DMS79 (cell line): ENCODE results near the gene XKR7.

ENCODE experiments used
- DNase-seq: peaks from one replicate; lab custom pipeline; 2025; lab: John Stamatoyannopoulos, UW

The XKR7 gene

DNA sequence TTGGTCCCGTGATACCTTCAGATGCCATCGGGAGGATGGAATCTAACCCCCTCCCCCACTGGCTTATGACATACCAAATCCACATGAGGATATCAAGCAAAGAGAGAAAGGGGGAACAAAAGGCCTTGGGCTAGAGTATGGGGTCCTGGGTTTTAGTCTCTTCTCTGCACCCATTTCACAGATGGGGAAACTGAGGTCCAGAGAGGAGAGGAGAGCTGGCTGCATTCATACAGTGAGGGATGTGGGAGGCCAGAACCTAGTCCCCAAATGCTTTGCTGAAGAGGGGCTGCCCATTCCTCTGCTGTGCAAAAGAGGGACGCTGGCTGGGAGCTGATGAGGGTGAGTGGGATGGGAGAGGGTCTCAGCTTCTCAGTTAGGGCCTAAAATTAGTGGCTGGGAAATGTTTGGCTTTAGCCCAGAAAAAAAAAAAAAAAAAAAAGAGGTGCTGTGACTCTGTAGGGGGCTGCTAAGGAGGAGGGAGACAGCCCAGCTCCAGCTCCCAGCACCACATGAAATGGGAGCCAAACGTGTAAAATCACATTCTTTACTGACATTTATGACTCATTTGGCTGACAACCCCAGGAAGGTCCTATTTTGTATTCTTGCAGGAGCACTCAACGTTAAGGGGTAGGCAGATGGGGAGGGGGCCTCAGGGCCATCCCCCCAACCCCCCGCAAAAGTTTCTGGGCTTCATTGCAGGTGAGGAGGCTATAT lies 11.9 kb downstream of the XKR7 start:
- no peak for DNase-seq

DNA sequence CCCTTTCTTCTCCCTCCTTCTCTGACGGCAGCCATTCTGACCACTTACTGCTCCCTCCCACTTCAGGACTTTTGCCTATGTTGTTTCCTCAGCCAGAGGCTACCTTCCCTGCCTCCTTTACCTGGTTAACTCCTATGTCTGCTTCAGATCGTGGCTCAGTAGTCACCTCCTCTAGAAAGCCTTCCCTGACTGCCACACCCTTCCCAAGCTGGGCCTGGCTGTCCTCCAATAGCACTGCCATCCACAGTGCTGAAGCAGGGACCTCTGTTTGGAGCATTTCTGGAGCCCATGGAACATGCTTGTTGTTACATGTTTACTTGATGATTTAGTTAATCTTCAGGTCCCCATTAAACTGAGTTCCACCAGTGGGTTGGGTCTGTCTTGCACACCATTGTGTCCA lies 13.8 kb downstream of the XKR7 start:
- no peak for DNase-seq

DNA sequence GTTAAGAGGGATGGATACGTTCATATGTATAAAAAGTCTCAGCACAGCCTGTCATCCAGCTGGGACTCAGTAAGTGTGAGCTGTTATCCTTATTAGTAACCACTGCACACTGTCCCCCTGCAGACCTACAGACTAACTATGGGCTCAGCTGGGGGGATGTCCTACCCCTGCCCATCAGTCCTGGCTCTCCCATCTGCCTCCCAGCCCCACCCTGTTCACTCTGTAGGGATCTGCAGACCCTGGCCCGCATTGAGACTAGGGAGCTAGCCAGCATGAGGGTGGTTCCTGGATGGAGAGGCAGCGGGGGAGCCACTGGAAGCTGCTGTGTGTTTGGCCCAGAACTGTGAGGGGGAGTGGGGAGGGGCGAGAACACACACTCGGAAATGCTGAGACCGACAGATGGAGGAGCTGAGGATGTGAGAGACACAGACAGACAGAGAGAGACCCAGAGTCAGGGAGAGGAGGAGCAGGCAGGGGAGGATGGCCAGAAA lies 17.1 kb downstream of the XKR7 start:
- no peak for DNase-seq

DNA sequence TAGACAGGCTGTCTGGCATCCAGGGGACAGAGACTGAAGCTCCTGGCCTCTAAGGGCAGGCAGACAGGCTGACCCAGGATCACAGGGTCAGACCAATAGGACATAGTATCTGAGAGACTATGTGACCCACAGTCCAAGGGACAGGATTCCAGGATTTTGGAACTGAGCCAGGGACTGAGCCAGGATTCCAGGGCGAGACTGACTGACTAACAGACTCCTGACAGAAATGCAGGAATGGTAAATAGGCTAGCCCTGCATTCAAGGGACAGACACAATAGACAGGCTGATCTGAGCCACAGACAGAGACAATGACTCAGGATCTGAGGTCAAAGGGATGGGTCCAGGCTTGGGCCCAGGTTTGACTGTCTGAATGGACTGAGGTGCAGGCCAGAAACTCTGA lies 19.8 kb downstream of the XKR7 start:
- DNase-seq, result no peak

DNA sequence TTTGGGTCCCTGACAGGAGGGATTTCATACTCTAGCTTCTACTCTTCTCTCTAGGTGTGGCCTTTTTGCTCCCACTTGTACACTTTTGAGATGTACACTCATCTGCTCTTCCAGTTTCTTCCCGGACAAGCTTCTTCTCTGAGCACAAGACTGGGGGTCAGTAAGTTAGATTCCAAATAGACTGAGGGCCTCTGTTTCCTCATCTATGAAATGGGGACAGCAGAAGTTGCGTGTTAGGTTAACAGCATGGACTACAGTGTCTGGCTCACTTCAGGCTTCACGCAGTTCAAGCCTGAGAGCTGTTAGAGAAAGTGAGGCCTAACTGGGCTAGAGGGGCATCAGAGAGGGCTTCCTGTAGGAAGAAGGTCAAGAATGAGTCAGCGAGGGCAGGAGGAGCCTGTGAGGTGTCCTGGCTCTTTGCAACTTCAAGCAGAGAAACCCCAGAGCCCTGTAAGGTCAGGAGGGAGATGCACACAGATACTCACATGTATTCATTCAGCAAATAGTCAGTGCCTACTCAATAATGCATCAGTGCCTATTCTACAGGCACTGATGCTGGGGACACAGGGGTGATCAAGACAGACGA lies 20.6 kb downstream of the XKR7 start:
- DNase-seq, result no peak

DNA sequence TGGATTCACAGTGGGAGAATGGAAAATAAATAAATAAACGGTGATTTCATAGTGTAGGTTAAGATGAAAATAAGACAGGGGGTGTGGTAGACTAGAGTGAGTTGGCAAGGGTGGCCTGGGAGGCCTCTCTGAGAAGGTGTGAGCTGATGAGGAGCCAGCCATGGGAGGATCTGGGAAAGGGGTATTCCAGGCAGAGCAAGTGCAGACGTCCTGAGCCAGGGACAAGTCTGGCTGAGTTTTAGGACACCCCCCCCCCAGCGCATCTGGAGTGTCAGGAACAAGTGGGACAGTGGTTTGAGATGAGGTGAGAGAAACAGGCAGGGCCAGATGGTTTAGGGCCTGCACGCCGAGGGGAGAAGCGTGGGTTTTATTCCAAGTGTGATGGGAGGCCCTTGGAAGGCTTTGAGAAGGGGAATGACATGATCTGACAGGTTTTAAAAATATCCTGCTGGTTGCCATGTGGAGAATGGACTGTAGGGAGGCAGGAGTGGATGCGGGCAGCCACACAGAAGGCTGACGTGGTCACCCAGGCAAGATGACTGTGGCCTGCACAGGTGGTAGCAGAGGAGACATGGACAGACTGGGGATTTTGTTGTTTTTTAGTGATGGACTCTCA lies 21.2 kb downstream of the XKR7 start:
- no peak for DNase-seq

DNA sequence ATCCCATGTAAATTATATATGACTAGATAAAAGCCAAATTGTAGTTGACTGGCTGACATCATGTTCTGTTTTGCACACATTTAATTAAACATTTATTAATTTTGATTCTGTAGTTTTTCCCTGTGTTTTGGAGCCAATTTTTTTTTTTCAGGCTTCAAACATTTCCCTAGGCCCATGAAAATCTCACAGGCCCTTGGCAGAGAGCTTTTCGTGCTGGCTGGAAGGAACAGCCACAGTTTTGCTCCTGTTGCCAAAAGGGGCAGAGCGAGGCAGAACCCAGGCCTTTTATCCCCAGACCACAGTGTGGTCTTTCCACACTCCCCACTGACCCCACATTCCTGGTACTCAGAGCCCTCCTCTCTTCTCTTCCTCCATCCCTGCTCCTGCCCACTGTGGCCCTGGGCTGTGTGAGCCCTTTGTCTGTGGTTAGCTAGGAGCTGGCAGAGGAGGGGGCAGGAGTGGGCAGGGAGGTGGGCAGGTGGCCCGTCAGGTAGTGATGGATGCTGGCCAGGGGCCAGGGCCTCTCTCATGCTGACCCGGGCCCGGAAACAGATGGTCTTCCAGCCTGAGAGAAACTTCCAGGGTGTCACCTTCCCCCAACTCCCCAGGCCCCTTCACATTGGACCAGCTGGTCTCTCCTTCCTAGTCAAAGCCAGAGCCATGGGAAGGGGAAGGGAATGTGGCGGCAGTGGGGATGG lies 22.8 kb downstream of the XKR7 start:
- peak; percentile 40 for DNase-seq

DNA sequence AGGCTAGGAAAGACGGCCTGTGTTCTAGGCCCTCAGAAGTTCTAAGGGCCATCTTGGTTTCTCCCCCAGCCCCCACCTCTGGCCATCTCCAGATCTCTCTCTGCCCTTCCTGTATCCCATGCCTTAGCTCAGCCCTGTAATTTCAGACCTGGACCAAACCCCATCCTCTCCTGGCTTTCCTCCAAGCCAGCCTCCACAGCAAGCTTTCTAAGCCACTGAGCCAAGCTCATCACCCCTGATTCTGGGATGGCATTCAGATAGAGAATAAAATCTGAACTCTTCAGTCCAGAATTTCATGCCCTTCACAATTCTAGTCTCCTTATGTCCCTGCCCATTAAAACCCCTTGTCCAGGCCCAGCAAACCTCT lies 23.4 kb downstream of the XKR7 start:
- DNase-seq, result no peak

DNA sequence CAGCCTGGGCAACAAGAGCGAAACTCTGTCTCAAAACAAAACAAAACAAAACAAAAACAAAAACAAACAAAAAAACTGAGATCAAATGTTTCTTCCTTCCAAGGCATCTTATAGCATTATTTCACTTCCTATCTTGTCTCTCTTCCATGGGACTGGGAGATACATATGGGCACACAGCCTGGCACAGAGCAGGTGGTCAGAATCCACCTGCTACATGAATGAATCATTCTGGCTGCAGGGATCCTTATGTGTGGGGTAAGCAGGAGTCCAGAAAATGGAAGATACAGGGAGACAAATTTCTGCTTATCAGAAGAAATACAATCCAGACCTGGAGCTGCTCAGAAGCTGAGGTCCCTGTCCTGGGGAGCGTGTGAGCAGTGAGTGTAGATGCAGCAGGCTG lies 24.1 kb downstream of the XKR7 start:
- DNase-seq, result no peak

DNA sequence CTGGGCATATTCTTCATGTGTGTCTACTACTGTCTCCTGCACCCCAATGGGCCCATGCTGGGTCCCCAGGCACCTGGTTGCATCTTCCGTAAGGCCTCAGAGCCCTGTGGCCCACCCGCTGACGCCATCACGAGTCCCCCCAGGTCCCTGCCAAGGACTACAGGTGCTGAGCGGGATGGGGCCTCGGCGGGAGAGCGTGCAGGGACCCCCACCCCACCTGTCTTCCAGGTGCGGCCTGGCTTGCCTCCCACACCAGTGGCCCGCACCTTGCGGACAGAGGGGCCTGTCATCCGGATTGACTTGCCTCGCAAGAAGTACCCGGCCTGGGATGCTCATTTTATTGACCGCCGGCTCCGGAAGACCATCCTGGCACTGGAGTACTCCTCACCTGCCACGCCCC lies 29.0 kb downstream of the XKR7 start:
- no peak for DNase-seq

DNA sequence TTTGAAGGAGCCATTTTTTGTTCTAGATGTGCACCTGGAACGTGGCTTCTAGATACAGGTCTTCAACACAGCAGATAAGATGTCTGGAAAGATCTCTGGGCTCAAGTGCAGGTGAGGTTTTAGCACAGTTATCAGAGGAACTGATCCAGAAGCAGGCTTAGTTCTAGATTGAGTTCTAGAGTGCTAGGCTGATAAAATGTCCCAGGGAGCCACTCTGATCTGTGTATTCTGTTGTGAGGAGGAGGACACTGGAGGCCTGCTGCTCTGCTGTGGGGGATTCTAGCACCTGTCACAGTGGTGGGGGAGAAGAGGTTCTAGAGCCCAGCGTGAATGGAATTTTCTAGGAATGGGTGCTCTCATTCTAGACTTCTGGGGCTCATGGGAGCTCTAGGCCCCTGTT lies 30.3 kb downstream of the XKR7 start:
- DNase-seq, result no peak

DNA sequence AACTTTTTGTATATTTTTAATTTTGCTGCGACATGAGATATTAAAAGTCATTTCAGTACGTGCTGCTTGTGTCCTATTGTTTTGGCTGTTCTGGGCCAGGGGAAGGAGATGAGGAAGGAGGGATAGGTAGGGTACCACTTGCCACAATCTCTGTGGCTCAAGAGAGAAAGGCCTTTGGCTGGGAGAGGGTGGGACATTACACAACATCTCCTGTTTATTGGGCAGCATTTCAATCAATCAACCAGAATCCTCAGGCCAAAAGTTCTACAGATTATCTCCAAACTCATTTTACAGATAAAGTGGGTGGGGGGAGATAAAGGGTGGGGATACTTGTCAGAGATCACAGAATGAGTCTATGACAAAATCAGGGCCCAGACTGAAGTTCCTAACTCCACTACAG lies 35.4 kb downstream of the XKR7 start:
- no peak for DNase-seq

DNA sequence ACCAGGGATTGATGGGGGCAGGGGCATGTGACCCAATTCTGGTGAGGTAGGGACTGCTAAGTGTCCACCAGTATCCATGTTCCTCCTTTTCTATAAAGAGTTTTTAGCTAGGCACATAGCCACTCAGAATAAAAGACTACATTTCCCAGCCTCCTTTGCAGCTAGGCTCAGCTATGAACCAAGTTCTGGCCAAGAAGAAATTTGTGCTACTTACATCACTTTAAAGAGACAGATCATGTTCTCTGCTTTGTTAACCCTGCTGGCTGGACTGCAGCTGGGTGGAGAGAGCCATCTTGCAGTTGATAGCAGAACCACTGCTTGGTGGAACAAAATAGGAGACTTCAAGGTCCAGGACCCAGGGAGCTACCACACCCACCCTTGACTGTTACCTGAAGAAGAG lies 37.0 kb downstream of the XKR7 start:
- no peak for DNase-seq

DNA sequence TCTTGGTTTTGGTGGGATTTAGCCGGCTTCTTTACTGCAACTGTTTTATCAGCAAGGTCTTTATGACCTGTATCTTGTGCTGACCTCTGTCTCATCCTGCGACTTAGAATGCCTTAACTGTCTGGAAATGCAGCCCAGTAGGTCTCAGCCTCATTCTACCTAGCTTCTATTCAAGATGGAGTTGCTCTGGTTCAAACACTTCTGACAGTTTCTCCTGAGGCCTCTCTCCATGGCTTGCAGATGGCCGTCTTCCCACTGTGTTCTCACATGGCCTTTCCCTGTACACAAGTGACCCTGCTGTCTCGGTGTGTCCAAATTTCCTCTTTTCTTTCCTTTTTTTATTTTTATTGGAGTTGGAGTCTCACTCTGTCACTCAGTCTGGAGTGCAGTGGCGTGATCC lies 38.1 kb downstream of the XKR7 start:
- DNase-seq, result no peak

DNA sequence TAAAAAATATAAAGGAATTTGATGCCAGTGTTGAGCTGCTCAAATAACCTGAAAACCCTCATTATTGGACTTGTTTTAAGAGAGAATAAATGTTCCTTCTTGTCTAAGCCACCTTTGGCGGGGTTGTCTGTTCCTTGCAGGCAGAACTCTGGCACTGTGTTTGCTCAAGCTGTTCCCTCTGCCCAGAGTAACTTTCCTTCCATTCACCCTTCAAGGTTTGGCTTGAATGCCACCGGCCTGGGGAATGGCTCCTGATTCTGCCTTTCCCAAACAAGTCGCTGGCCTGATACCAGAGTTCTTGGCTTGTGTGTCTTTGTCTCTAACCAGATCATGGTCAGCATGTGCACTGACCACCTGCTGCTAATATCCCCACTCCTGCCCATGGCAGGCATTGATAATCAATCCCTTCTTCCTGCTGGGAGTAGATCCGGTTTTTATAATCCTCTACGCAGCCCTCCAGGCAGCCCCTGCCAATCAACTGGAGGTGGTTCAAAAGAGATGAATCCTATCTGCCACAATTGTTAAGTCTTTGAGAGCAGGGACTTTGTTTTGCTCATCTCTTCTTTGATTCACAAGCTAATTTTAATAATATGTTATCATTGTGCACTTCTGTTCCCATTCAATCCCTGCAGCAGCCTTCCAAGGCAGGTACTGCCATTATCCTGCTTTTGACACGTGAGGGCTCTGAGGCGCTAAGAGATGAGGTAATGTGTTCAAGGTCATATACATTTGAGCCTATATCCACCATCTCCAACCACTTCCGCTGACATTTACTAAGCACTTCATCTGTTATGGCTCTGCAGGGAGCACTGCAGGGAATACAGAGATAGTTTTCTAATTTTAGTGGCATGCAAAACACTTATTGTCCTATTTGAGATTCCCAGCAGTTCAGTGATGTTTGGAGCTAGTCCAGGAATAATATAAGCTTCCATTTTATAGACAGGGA lies 39.2 kb downstream of the XKR7 start:
- no peak for DNase-seq

DNA sequence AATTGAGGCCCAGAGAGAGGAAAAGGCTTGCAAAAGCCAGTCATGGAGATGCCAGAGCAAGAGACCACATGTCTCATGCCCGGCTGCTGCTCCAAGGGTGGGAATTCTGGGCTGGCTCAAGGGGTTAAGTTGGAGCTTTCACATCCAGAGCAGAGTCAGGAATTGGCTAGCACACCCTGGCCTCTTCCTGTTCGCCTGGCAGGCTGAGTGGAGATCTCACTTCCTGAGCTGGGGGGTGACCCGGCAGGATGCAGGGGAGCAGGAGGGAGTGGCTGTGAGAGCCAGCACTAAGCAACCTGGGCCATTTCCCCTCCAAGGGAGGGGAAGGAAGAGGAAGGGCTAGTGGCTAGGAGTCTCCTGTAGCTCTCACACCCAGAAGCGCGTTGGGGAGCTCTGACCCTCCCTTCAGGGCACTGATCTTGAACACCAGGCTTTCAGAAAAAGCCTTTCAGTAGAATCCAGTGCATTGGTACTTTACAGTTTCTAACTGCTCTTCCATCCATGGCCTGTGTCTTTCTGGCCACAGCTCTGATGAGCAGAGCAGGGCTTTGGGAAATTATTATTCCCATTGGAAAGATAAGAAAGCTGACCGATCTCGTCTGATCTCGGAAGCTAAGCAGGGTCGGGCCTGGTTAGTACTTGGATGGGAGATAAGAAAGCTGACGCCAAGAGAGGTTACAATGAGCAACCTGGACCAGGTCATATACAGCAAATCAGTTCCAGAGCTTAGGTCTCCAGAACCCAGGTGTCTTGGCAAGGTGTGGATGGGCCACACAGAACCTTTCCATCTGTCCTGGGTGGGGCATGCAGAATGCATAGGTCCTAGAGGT lies 40.1 kb downstream of the XKR7 start:
- no peak for DNase-seq

DNA sequence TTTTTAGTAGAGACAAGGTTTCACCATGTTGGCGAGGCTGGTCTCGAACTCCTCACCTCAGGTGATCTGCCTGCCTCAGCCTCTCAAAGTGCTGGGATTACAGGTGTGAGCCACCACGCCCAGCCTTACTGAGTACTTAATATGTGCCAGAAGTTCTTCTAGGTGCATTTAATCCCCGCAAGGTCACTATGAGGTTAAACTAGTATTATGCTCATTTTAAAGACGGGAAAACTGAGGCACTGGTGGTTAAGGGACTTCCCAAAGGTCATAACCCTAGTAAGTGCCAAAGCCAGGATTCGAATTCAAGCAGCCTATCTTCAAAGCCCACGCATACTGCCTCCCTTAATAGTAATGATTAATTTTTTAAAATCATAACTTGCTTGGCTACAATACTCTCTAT lies 41.6 kb downstream of the XKR7 start:
- DNase-seq, result no peak

DNA sequence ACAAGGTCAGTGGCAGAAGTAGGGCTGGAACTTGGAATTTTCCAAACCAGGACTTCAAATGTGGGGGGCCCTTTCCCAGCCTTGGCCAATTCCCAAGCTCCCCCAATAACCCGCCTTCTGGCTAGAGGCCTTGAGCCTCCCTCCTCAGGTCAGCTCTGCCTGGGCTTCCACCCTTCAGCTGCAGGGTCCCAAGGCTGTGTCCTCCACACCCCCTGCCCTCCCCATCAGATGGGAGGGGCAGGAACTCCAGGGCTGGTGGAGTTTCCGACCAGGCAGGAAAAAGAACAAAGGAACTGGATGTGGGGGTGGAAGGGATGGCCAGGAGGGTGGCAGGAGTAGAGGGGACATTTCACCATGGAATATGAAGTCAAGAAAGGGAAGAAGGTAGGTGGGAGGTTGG lies 42.1 kb downstream of the XKR7 start, which contains the start of gene CCM2L:
Gene CCM2L (plus strand): TSS at position 338 of the 400 bp plus-strand sequence. CDS start 17 bp downstream, at position 355.
- DNase-seq, result no peak

DNA sequence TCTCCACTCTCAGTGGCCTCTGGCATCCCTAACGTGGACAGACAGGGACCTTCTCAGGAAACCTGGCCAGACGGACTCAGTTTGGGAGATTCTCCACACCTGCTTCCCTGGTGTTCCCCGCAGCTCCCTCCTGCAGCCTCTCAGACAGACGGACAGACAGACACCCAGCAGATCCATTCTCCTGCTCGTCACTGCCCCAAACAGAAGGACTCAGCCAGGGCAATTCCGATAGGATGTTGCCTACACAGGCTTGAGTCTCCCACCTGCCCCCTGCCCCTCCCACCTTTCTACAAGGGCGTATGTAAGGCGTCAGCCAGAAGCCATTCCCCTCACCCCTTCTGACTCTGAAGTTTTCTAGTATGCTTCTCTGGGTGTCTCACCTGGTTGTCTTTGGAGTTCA lies 42.7 kb downstream of the XKR7 start:
- no peak for DNase-seq

DNA sequence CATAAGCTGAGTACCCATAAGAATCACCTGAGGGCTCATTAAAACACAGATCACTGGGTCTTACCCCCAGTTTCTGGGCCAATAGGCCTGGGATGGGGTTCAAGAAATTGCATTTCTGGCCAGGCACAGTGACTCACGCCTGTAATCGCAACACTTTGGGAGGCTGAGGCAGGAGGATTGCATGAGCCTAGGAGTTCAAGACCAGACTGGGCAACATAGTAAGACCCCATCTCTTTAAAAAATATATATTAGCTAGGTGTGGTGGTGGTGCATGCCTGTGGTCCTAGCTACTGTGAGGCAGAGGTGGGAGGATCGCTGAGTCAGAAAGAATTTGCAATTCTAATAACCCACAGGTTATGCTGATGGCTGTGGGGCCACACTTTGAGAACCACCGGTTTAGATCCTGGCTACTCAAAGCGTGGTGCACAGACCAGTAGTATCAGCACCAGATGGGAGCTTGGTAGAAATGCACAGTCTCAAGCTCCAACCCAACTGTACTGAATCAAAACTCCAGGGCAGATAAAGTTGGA lies 44.3 kb downstream of the XKR7 start:
- no peak for DNase-seq

DNA sequence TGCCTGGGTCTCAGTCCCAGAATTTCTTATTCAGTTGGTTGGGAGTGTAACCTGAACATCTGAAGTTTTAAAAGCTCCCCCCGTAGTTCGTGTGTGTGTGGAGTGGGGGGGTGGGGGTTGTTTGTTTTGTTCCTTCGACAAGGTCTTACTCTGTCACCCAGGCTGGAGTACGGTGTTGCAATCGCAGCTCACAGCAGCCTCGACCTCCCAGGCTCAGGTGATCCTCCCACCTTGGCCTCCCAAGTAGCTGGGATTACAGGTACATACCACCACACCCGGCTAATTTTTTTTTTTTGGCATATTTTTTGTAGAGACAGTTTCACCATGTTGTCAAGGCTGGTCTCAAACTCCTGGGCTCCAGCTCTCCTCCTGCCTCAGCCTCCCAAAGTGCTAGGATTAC lies 45.4 kb downstream of the XKR7 start:
- no peak for DNase-seq
